Right forelimb (tissue), 1 donor: Measurements from ENCODE around the gene TMEM44.

ENCODE experiments used
- DNase-seq: peaks from one replicate; pipeline ENCODE4 v3.0.0-alpha.2; 2018

Gene TMEM44

GRCh38 chr3:194577986-194578905 is 55.0 kb downstream of the TMEM44 start:
- no peak for DNase-seq

- DNase-seq = no peak
These were observed 57.6 kb downstream of the TMEM44 start for GRCh38 chr3:194575484-194576210.

- DNase-seq = no peak
These were observed 58.4 kb downstream of the TMEM44 start for GRCh38 chr3:194574639-194575483.

GRCh38 chr3:194573680-194574437 is 59.4 kb downstream of the TMEM44 start:
- DNase-seq = no peak

- no peak for DNase-seq
These were observed 60.2 kb downstream of the TMEM44 start for GRCh38 chr3:194572944-194573491.

GRCh38 chr3:194572143-194572789 is 61.0 kb downstream of the TMEM44 start:
- DNase-seq = no peak

GRCh38 chr3:194571491-194572142 is 61.6 kb downstream of the TMEM44 start:
- DNase-seq = no peak

- DNase-seq = no peak
These were observed 62.3 kb downstream of the TMEM44 start for GRCh38 chr3:194570898-194571297.

- DNase-seq = no peak
These were observed 63.0 kb downstream of the TMEM44 start for GRCh38 chr3:194570235-194570634.

- no peak for DNase-seq
These were observed 64.0 kb downstream of the TMEM44 start for GRCh38 chr3:194569252-194569651.

- DNase-seq = no peak
These were observed 67.5 kb downstream of the TMEM44 start for GRCh38 chr3:194565597-194566190.

- DNase-seq = no peak
These were observed 70.2 kb downstream of the TMEM44 start for GRCh38 chr3:194562986-194563385.

GRCh38 chr3:194561306-194561974 is 71.8 kb downstream of the TMEM44 start:
- DNase-seq = no peak

GRCh38 chr3:194560047-194560446 is 73.2 kb downstream of the TMEM44 start:
- DNase-seq = no peak

- no peak for DNase-seq
These were observed 73.7 kb downstream of the TMEM44 start for GRCh38 chr3:194559530-194559929.

GRCh38 chr3:194556086-194557056 is 76.8 kb downstream of the TMEM44 start:
- no peak for DNase-seq

GRCh38 chr3:194555175-194556062 is 77.8 kb downstream of the TMEM44 start:
- no peak for DNase-seq
